ENCODE results near the gene IGFL1.

GRCh38 chr19:46181388-46181779, 48.2 kb upstream of the IGFL1 start:
- TF ChIP-seq CTCF (IDR thresholded peaks at IDR 0.05) (no peak), POLR2A (IDR thresholded peaks at IDR 0.05) (no peak)
